ENCODE data around the gene LIMCH1. TPM values are rescaled to one million over a fixed set of nuclear protein-coding genes. Genes with fewer than 3 reads are reported as not detected.
"Not testable (repeated sequence)": the region's sequence is repeated elsewhere in the genome, so short reads cannot be mapped to it uniquely, and the experiment has no call there.

LIMCH1 gene
- total RNA-seq (2014; rRNA removed; shearing (Covaris generic)), result 20.4 and 31.1 TPM in 2 replicates

- peak; percentile 70 for DNase-seq (ENCODE audit: low spot score)
These were observed at the start of gene LIMCH1 for GRCh38 chr4:41538017-41538733. LIMCH1 (plus strand) TSS chr4:41538157; CDS start chr4:41605996, 67,839 bp downstream.

GRCh38 chr4:41491081-41491576, 46.8 kb upstream of the LIMCH1 start:
- not testable (repeated sequence) for DNase-seq (ENCODE audit: low spot score)

- DNase-seq (ENCODE audit: low spot score), result no peak
These were observed 41.0 kb upstream of the LIMCH1 start for GRCh38 chr4:41496977-41497376.

- DNase-seq (ENCODE audit: low spot score), result no peak
These were observed 39.8 kb upstream of the LIMCH1 start for GRCh38 chr4:41498177-41498576.

- DNase-seq (ENCODE audit: low spot score), result no peak
These were observed 33.7 kb upstream of the LIMCH1 start for GRCh38 chr4:41504167-41504818.

- peak; percentile 59 for DNase-seq (ENCODE audit: low spot score)
These were observed 32.7 kb upstream of the LIMCH1 start for GRCh38 chr4:41505161-41505661.

GRCh38 chr4:41506130-41506529, 31.8 kb upstream of the LIMCH1 start:
- DNase-seq (ENCODE audit: low spot score), result peak; percentile 67

- DNase-seq (ENCODE audit: low spot score), result peak; percentile 89
These were observed 30.5 kb upstream of the LIMCH1 start for GRCh38 chr4:41507291-41507947.

- no peak for DNase-seq (ENCODE audit: low spot score)
These were observed 28.5 kb upstream of the LIMCH1 start for GRCh38 chr4:41509451-41509866.

GRCh38 chr4:41510179-41510578, 27.8 kb upstream of the LIMCH1 start:
- no peak for DNase-seq (ENCODE audit: low spot score)

- DNase-seq (ENCODE audit: low spot score), result no peak
These were observed 25.8 kb upstream of the LIMCH1 start for GRCh38 chr4:41512136-41512535.

- no peak for DNase-seq (ENCODE audit: low spot score)
These were observed 25.4 kb upstream of the LIMCH1 start for GRCh38 chr4:41512596-41512995.

GRCh38 chr4:41514169-41514568, 23.8 kb upstream of the LIMCH1 start:
- no peak for DNase-seq (ENCODE audit: low spot score)

GRCh38 chr4:41514766-41515481, 23.0 kb upstream of the LIMCH1 start:
- DNase-seq (ENCODE audit: low spot score), result no peak

- no peak for DNase-seq (ENCODE audit: low spot score)
These were observed 20.8 kb upstream of the LIMCH1 start for GRCh38 chr4:41517121-41517520.

GRCh38 chr4:41517747-41518146, 20.2 kb upstream of the LIMCH1 start:
- no peak for DNase-seq (ENCODE audit: low spot score)

GRCh38 chr4:41524425-41524824, 13.5 kb upstream of the LIMCH1 start:
- DNase-seq (ENCODE audit: low spot score), result no peak

GRCh38 chr4:41525129-41525528, 12.8 kb upstream of the LIMCH1 start:
- peak; percentile 90 for DNase-seq (ENCODE audit: low spot score)

GRCh38 chr4:41526628-41527027, 11.3 kb upstream of the LIMCH1 start:
- no peak for DNase-seq (ENCODE audit: low spot score)

GRCh38 chr4:41528512-41529205, 9.3 kb upstream of the LIMCH1 start:
- no peak for DNase-seq (ENCODE audit: low spot score)

- DNase-seq (ENCODE audit: low spot score), result no peak
These were observed 7.2 kb upstream of the LIMCH1 start for GRCh38 chr4:41530741-41531140.
